Measurements from ENCODE around the gene CLEC11A. TPM values are rescaled to one million over a fixed set of nuclear protein-coding genes. Genes with fewer than 3 reads are reported as not detected.

Gene CLEC11A
- polyA plus RNA-seq, 1 donor (not counting 4 experiments of a cell fraction or from before 2014, with no cell fraction given) = 0.56 TPM

GRCh38 chr19:50711196-50711595, 12.0 kb upstream of the CLEC11A start:
- H3K27me3 ChIP-seq (ENCODE audit: control insufficient read depth, extremely low read depth, insufficient read depth, low read length) = peaks cover 3% of the 10 kb centered on the region
- H2AFZ ChIP-seq (ENCODE audit: control insufficient read depth, low read length) = no peak overlapping the region
- no peak overlapping the region for H3K4me3 ChIP-seq (ENCODE audit: control insufficient read depth in 2 of 3, extremely low read depth in 1 of 3, insufficient read depth in 2 of 3, low read depth in 1 of 3, low read length in 3 of 3)
- dilution Hi-C loops (cut with MboI; ENCODE audit: extremely low pct_ligation_motif_present, low sequenced_read_pairs) = no loop called here
- no peak overlapping the region for H3K9ac ChIP-seq (ENCODE audit: control insufficient read depth, extremely low read depth, insufficient read depth, low read length)
- H4K20me1 ChIP-seq (ENCODE audit: control insufficient read depth, extremely low read depth, insufficient read depth, low read length) = no peaks in the 10 kb centered on the region
- no peak overlapping the region for H3K4me2 ChIP-seq (ENCODE audit: control insufficient read depth, extremely low read depth, insufficient read depth, low read depth, low read length)
- H3K36me3 ChIP-seq (ENCODE audit: control insufficient read depth in 2 of 2, extremely low read depth in 1 of 2, insufficient read depth in 2 of 2, low read length in 2 of 2) = no peaks in the 10 kb centered on the region
- no peak for FAIRE-seq
- no peaks in the 10 kb centered on the region for H3K9me3 ChIP-seq (ENCODE audit: control insufficient read depth, low read depth, low read length)
- DNase-seq (ENCODE audit: low read depth, low spot score) = no peak
- no peaks in the 10 kb centered on the region for H3K4me1 ChIP-seq (ENCODE audit: control insufficient read depth, extremely low read depth, insufficient read depth, low read length)
- H3K9me1 ChIP-seq (ENCODE audit: control insufficient read depth, extremely low read depth, insufficient read depth, low read length) = no peaks in the 10 kb centered on the region
- TF ChIP-seq CTCF (optimal IDR thresholded peaks at IDR 0.05 in 1 of 3, IDR thresholded peaks at IDR 0.05 in 1 of 3, conservative IDR thresholded peaks at IDR 0.05 in 1 of 3; ENCODE audit: extremely low read depth in 1 of 3, insufficient read depth in 2 of 3, low read length in 3 of 3) (no peak), EZH2 (IDR thresholded peaks at IDR 0.05; ENCODE audit: low read length) (no peak)
- H3K27ac ChIP-seq (ENCODE audit: control insufficient read depth, insufficient read depth, low read length) = no peak overlapping the region
- no peaks in the 10 kb centered on the region for H3K79me2 ChIP-seq (ENCODE audit: control insufficient read depth, insufficient read depth, low read length)

- no peak for DNase-seq (ENCODE audit: low read depth, low spot score)
- dilution Hi-C loops (cut with MboI; ENCODE audit: extremely low pct_ligation_motif_present, low sequenced_read_pairs) = no loop called here
These were observed 11.4 kb upstream of the CLEC11A start for GRCh38 chr19:50711805-50712204.

More at GRCh38 chr19:50711805-50712204, 11.4 kb upstream of the CLEC11A start:
- H3K9me1 ChIP-seq (ENCODE audit: control insufficient read depth, extremely low read depth, insufficient read depth, low read length) = no peaks in the 10 kb centered on the region
- H4K20me1 ChIP-seq (ENCODE audit: control insufficient read depth, extremely low read depth, insufficient read depth, low read length) = no peaks in the 10 kb centered on the region
- H3K36me3 ChIP-seq (ENCODE audit: control insufficient read depth in 2 of 2, extremely low read depth in 1 of 2, insufficient read depth in 2 of 2, low read length in 2 of 2) = no peaks in the 10 kb centered on the region
- no peak overlapping the region for H3K9ac ChIP-seq (ENCODE audit: control insufficient read depth, extremely low read depth, insufficient read depth, low read length)
- no peaks in the 10 kb centered on the region for H3K4me1 ChIP-seq (ENCODE audit: control insufficient read depth, extremely low read depth, insufficient read depth, low read length)
- H3K27ac ChIP-seq (ENCODE audit: control insufficient read depth, insufficient read depth, low read length) = no peak overlapping the region
- H3K4me3 ChIP-seq (ENCODE audit: control insufficient read depth in 2 of 3, extremely low read depth in 1 of 3, insufficient read depth in 2 of 3, low read depth in 1 of 3, low read length in 3 of 3) = no peak overlapping the region
- H3K79me2 ChIP-seq (ENCODE audit: control insufficient read depth, insufficient read depth, low read length) = no peaks in the 10 kb centered on the region
- no peaks in the 10 kb centered on the region for H3K9me3 ChIP-seq (ENCODE audit: control insufficient read depth, low read depth, low read length)
- no peak overlapping the region for H3K4me2 ChIP-seq (ENCODE audit: control insufficient read depth, extremely low read depth, insufficient read depth, low read depth, low read length)
- no peak for FAIRE-seq
- TF ChIP-seq CTCF (optimal IDR thresholded peaks at IDR 0.05 in 1 of 3, IDR thresholded peaks at IDR 0.05 in 1 of 3, conservative IDR thresholded peaks at IDR 0.05 in 1 of 3; ENCODE audit: extremely low read depth in 1 of 3, insufficient read depth in 2 of 3, low read length in 3 of 3) (no peak), EZH2 (IDR thresholded peaks at IDR 0.05; ENCODE audit: low read length) (no peak)
- no peak overlapping the region for H2AFZ ChIP-seq (ENCODE audit: control insufficient read depth, low read length)
- H3K27me3 ChIP-seq (ENCODE audit: control insufficient read depth, extremely low read depth, insufficient read depth, low read length) = peaks cover 9% of the 10 kb centered on the region
